Measurements from ENCODE around the gene PCGF1.

GRCh38 chr2:74457129-74457548 lies 50.4 kb downstream of the PCGF1 start:
- TF ChIP-seq POLR2A (IDR thresholded peaks at IDR 0.05; ENCODE audit: control extremely low read depth in 1 of 2, low read depth in 2 of 2, low read length in 2 of 2) = peak in 1 of 2 experiments; percentile 53; a peak in 2 of 3 replicates
- no peak for TF ChIP-seq SP2 (IDR thresholded peaks at IDR 0.05; ENCODE audit: low read length)
- TF ChIP-seq ZNF274 (IDR thresholded peaks at IDR 0.05; ENCODE audit: borderline replicate concordance, extremely low read depth, low read length) = no peak
- TF ChIP-seq YY1 (IDR thresholded peaks at IDR 0.05; ENCODE audit: low read depth, low read length) = no peak
- TF ChIP-seq TAF1 (IDR thresholded peaks at IDR 0.05; ENCODE audit: low read depth, low read length) = peak; percentile 70; the same call in 1 of the 2 replicates
- no peak; a peak in 1 of 4 replicates for TF ChIP-seq SIN3A (conservative IDR thresholded peaks at IDR 0.05 in 1 of 2, IDR thresholded peaks at IDR 0.05 in 1 of 2; ENCODE audit: low read depth in 1 of 2, low read length in 2 of 2)
- TF ChIP-seq TCF12 (IDR thresholded peaks at IDR 0.05; ENCODE audit: low read depth, low read length) = no peak
- TF ChIP-seq EZH2 (IDR thresholded peaks at IDR 0.05; ENCODE audit: low read depth, low read length, severe bottlenecking) = no peak
- no peak for TF ChIP-seq CTCF (IDR thresholded peaks at IDR 0.05; ENCODE audit: control extremely low read depth in 1 of 3, insufficient read depth in 1 of 3, low read depth in 1 of 3, low read length in 3 of 3)
